Measurements from ENCODE around the gene AJM1. TPM values are rescaled to one million over a fixed set of nuclear protein-coding genes. Genes with fewer than 3 reads are reported as not detected.
"Not testable (repeated sequence)": the region's sequence is repeated elsewhere in the genome, so short reads cannot be mapped to it uniquely, and the experiment has no call there.

Gene AJM1
- total RNA-seq (1 to 10 TPM; 2.9 to 3.7 TPM), total RNA-seq (2.4 to 5.5 reads per million in 2 donors)

- H3K36me3 Mint-ChIP-seq (ENCODE audit: low read depth); H3K27me3 Mint-ChIP-seq; H3K9me3 ChIP-seq (ENCODE audit: control insufficient read depth, low read length, poor library complexity, severe bottlenecking); H3K27ac Mint-ChIP-seq: not testable (repeated sequence)
- DNase-seq = peak; percentile 69 to 78 (median 70)
- ATAC-seq = peak; percentile 92
- H3K4me1 Mint-ChIP-seq = peaks cover 11% of the 10 kb centered on the region
- H3K4me3 Mint-ChIP-seq = peak within 1 kb of the TSS; percentile 92
Observed at GRCh38 chr9:136842380-136842948, at the start of gene AJM1. AJM1 (plus strand) TSS chr9:136842478; CDS start chr9:136844415, 1,937 bp downstream.

- H3K4me1 Mint-ChIP-seq = peaks cover 17% of the 10 kb centered on the region
- H3K36me3 Mint-ChIP-seq (ENCODE audit: low read depth) = no peaks in the 10 kb centered on the region
- H3K27me3 Mint-ChIP-seq = no peaks in the 10 kb centered on the region
- H3K27ac Mint-ChIP-seq = no peak overlapping the region
- no peak for ATAC-seq
- DNase-seq = no peak
- H3K9me3 ChIP-seq (ENCODE audit: control insufficient read depth, low read length, poor library complexity, severe bottlenecking) = no peaks in the 10 kb centered on the region
- H3K4me3 Mint-ChIP-seq = no peak overlapping the region
Observed at GRCh38 chr9:136793086-136793946, 49.0 kb upstream of the AJM1 start.

DNA sequence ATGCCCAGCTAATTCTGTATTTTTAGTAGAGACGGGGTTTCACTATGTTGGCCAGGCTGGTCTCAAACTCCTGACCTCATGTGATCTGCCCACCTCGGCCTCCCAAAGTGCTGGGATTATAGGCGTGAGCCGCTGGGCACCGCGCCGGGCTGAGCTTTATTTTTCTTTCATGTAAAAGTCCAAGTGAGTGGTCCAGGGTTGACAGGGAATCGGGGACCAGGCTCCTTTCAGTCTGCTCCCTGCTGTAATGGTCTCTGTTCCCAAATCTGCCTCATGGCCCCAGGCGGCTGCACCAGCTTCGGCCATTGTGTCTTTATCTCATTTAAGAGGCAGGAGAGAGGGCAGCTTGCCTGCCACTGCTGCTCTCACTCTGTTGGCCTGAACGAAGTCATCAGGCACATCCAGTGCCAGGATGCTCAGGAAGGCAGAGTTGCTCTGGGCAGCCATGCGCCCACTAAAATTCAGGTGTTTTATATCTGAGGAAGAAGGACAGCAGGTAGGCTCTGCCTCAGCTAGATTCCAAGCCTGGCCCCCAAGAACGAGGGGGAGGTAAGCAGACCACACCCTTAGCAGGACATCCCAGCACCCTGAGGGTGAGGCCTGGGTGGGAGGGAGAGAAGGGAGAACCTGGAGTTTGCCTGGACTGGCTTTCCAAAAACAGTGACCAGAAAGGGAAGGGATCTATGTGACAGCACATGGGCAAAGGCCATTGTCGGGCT, 47.8 kb upstream of the AJM1 start:
- ATAC-seq = no peak
- no peak overlapping the region for H3K4me3 Mint-ChIP-seq
- no peaks in the 10 kb centered on the region for H3K9me3 ChIP-seq (ENCODE audit: control insufficient read depth, low read length, poor library complexity, severe bottlenecking)
- H3K36me3 Mint-ChIP-seq (ENCODE audit: low read depth) = no peaks in the 10 kb centered on the region
- no peak for DNase-seq
- no peak overlapping the region for H3K27ac Mint-ChIP-seq
- H3K4me1 Mint-ChIP-seq = peaks cover 10% of the 10 kb centered on the region
- no peaks in the 10 kb centered on the region for H3K27me3 Mint-ChIP-seq

- H3K4me1 Mint-ChIP-seq = peaks cover 10% of the 10 kb centered on the region
- ATAC-seq = no peak
- H3K27me3 Mint-ChIP-seq = no peaks in the 10 kb centered on the region
- no peaks in the 10 kb centered on the region for H3K9me3 ChIP-seq (ENCODE audit: control insufficient read depth, low read length, poor library complexity, severe bottlenecking)
- DNase-seq = no peak
- H3K27ac Mint-ChIP-seq = no peak overlapping the region
- H3K36me3 Mint-ChIP-seq (ENCODE audit: low read depth) = no peaks in the 10 kb centered on the region
- no peak overlapping the region for H3K4me3 Mint-ChIP-seq
Observed at GRCh38 chr9:136795000-136795348, 47.3 kb upstream of the AJM1 start.

GRCh38 chr9:136796238-136796774, 46.0 kb upstream of the AJM1 start, which contains the start of gene CCDC183:
CCDC183 (plus strand) TSS chr9:136796338; CDS start chr9:136796398, 60 bp downstream.
- no peaks in the 10 kb centered on the region for H3K9me3 ChIP-seq (ENCODE audit: control insufficient read depth, low read length, poor library complexity, severe bottlenecking)
- Mint-ChIP-seq H3K27ac (no peak within 1 kb of the TSS), H3K4me1 (peaks cover 16% of the 10 kb centered on the region), H3K27me3 (no peaks in the 10 kb centered on the region), H3K4me3 (peak within 1 kb of the TSS; percentile 31), H3K36me3 (ENCODE audit: low read depth) (no peaks in the 10 kb centered on the region)
- ATAC-seq (no peak), DNase-seq (no peak)

- ATAC-seq; H3K27me3 Mint-ChIP-seq; H3K9me3 ChIP-seq (ENCODE audit: control insufficient read depth, low read length, poor library complexity, severe bottlenecking); DNase-seq; H3K27ac Mint-ChIP-seq; H3K36me3 Mint-ChIP-seq (ENCODE audit: low read depth): not testable (repeated sequence)
- Mint-ChIP-seq H3K4me1 (peaks cover 16% of the 10 kb centered on the region), H3K4me3 (peak overlapping the region; percentile 31)
Observed at GRCh38 chr9:136796775-136797347, 45.4 kb upstream of the AJM1 start.

DNA sequence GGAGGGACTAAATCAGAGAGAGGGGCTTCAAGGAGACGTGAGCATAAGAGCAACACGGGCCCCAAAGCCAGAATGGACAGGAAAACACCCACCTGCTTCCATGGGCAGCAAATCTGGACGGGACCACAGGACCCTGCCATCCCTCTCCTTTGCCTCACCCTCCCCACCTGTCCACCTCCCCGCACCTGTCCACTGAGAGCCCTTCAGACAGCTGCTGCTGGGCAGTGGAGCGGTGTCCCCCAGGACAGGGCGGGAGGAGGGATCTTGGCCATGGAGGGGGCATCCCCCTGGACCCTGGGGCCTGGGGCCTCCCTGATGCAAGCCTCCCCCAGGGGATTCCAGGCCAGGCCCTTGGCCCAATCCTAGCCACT, 43.6 kb upstream of the AJM1 start:
- no peak overlapping the region for H3K4me3 Mint-ChIP-seq
- ATAC-seq (no peak), DNase-seq (no peak)
- H3K27me3 Mint-ChIP-seq = no peaks in the 10 kb centered on the region
- peaks cover 13% of the 10 kb centered on the region for H3K4me1 Mint-ChIP-seq
- H3K36me3 Mint-ChIP-seq (ENCODE audit: low read depth) = peaks cover 2% of the 10 kb centered on the region
- no peak overlapping the region for H3K27ac Mint-ChIP-seq
- H3K9me3 ChIP-seq (ENCODE audit: control insufficient read depth, low read length, poor library complexity, severe bottlenecking) = no peaks in the 10 kb centered on the region

DNA sequence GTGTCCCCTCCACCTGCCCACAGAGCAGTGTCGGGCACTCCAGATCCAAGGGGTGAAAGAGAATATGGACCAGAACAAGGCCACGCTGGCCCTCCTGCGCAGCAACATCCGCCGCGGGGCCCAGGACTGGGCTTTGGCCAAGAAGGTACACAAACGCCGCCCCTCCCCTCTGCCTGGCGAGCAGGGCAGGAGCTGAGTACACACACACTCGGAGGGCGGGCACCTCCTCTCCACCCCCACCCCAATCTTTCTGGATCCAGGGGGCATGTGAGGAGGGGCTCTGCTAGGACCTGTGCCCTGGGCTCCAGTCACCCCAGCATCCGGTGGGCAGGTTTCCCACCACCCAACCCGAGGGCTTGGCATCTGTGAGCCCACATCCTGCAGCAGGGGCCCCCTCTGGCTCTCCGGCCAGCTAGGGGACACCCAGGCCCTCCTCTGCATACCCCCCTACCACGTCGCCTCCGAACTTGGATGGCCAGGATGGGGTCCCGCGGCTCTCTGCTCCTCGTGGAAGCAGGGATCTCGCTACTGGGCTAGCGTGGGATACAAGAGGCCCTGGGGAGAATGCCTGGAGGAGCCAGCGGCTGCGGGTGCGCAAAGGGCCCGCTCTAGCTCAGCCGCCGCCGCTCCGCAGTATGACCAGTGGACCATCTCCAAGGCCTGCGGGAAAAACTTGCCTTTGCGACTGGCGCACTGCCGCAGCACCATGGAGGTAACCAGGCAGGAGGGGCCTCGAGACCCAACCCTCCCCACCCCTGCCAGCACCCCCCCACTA, 43.0 kb upstream of the AJM1 start:
- H3K27me3 Mint-ChIP-seq = no peaks in the 10 kb centered on the region
- H3K36me3 Mint-ChIP-seq (ENCODE audit: low read depth) = peaks cover 2% of the 10 kb centered on the region
- peaks cover 13% of the 10 kb centered on the region for H3K4me1 Mint-ChIP-seq
- DNase-seq = no peak
- H3K27ac Mint-ChIP-seq = no peak overlapping the region
- H3K9me3 ChIP-seq (ENCODE audit: control insufficient read depth, low read length, poor library complexity, severe bottlenecking) = no peaks in the 10 kb centered on the region
- ATAC-seq = no peak
- H3K4me3 Mint-ChIP-seq = peak overlapping the region; percentile 87

DNA sequence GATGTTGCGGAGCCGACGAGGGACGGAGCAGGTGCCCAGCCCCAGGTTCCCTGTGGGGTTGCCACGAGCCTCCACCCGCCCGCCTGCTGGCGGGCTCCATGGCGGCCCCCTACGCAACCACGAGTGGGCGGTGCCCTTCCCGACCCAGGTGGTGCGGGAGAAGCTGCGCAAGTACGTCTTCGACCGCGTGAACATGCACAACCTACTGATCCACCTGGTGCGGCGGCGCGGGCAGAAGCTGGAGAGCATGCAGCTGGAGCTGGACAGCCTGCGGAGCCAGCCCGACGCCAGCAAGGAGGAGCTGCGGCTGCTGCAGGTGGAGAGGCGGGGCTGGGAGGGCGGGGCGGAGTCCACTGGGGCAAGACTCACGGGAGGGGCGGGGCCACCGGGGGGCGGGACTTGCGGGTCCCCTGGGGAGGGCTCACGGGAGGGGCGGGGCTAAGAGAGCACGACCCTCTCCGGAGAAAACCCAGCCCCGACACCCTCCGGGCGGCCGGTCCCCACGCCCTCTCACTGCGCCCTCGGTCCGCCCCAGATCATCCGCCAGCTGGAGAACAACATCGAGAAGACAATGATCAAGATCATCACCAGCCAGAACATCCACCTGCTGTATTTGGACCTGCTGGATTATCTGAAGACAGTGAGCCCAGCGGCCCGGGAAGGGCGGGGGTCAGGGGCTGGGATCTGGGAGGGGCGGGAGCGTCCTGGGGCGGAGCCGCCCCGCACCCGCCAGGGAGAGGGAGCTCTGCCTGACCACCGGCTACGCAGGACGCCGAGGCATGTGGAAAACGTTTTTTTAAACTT, 42.2 kb upstream of the AJM1 start:
- Mint-ChIP-seq H3K4me1 (peaks cover 13% of the 10 kb centered on the region), H3K27ac (no peak overlapping the region), H3K27me3 (no peaks in the 10 kb centered on the region), H3K4me3 (peak overlapping the region; percentile 87), H3K36me3 (ENCODE audit: low read depth) (peaks cover 2% of the 10 kb centered on the region)
- peak; percentile 60 to 91 (median 89) for DNase-seq
- H3K9me3 ChIP-seq (ENCODE audit: control insufficient read depth, low read length, poor library complexity, severe bottlenecking) = no peaks in the 10 kb centered on the region
- peak; percentile 82 for ATAC-seq

GRCh38 chr9:136802321-136802720, 40.0 kb upstream of the AJM1 start:
- ATAC-seq = no peak
- peaks cover 10% of the 10 kb centered on the region for H3K4me1 Mint-ChIP-seq
- H3K27me3 Mint-ChIP-seq = no peaks in the 10 kb centered on the region
- no peak for DNase-seq
- no peaks in the 10 kb centered on the region for H3K9me3 ChIP-seq (ENCODE audit: control insufficient read depth, low read length, poor library complexity, severe bottlenecking)
- H3K4me3 Mint-ChIP-seq = no peak overlapping the region
- H3K27ac Mint-ChIP-seq = peak overlapping the region; percentile 8
- peaks cover 2% of the 10 kb centered on the region for H3K36me3 Mint-ChIP-seq (ENCODE audit: low read depth)

- peaks cover 10% of the 10 kb centered on the region for H3K4me1 Mint-ChIP-seq
- not testable (repeated sequence) for H3K4me3 Mint-ChIP-seq; H3K36me3 Mint-ChIP-seq (ENCODE audit: low read depth); H3K27ac Mint-ChIP-seq; ATAC-seq; H3K27me3 Mint-ChIP-seq; H3K9me3 ChIP-seq (ENCODE audit: control insufficient read depth, low read length, poor library complexity, severe bottlenecking); DNase-seq
Observed at GRCh38 chr9:136803009-136803550, 39.2 kb upstream of the AJM1 start.
